Naive thymus-derived CD4-positive, alpha-beta T cell (primary cell): ENCODE results near the gene TIGD7. TPM values are rescaled to one million over a fixed set of nuclear protein-coding genes. Genes with fewer than 3 reads are reported as not detected.

ENCODE experiments used
- ATAC-seq: fragments of 150-1000 bp; cut with Tn5 transposase; 2 replicates; pipeline ENCODE4 v1.10.0; 2021; ENCODE audit warnings: mild to moderate bottlenecking, moderate library complexity
- CTCF ChIA-PET: fragments of 350-600 bp; sonication (Branson Sonifier 250); formaldehyde crosslinking; loops from one replicate; lab custom pipeline; 2021; ENCODE audit warnings: antibody characterized with exemption; lab: Charles Lee
- POLR2A ChIA-PET: fragments of 350-600 bp; sonication (Branson Sonifier 250); formaldehyde crosslinking; loops from one replicate; lab custom pipeline; 2021; ENCODE audit warnings: antibody characterized with exemption, inconsistent platforms; lab: Charles Lee
- DNase-seq, 9 donors: peaks; one replicate each; pipeline versions ENCODE4 v3.0.0 to v3.0.0-alpha.2; 2020 to 2022; ENCODE audit warnings: mixed read lengths in 1 of 9
- H3K27ac ChIP-seq: one replicate; pipeline ENCODE4 v1.7.0; 2013; ENCODE audit warnings: mild to moderate bottlenecking, low read depth, low read length, moderate library complexity
- H3K27me3 ChIP-seq, 2 donors: one replicate each; pipeline ENCODE4 v1.7.0; 2013; ENCODE audit warnings: low read length in 2 of 2, mild to moderate bottlenecking in 2 of 2, moderate library complexity in 2 of 2; ENCODE audit not compliant: control insufficient read depth in 2 of 2, insufficient read depth in 2 of 2
- H3K36me3 ChIP-seq, 3 experiments: 1 replicate in 2 of 3; 2 replicates in 1 of 3; pipeline ENCODE4 v1.7.0; 2013; ENCODE audit warnings: low read length in 3 of 3, mild to moderate bottlenecking in 3 of 3, moderate library complexity in 1 of 3; ENCODE audit not compliant: insufficient read depth in 3 of 3, control insufficient read depth in 2 of 3
- H3K4me1 ChIP-seq, 2 donors: one replicate each; pipeline ENCODE4 v1.7.0; 2013; ENCODE audit warnings: low read length in 2 of 2, mild to moderate bottlenecking in 2 of 2, moderate library complexity in 1 of 2; ENCODE audit not compliant: control insufficient read depth in 2 of 2, insufficient read depth in 2 of 2
- H3K4me3 ChIP-seq: 2 replicates; pipeline ENCODE4 v1.7.0; 2013; ENCODE audit warnings: mild to moderate bottlenecking, low read length
- H3K9me3 ChIP-seq, 3 experiments: 1 replicate in 2 of 3; 2 replicates in 1 of 3; pipeline ENCODE4 v1.7.0; 2013; ENCODE audit warnings: low read length in 3 of 3; ENCODE audit not compliant: control insufficient read depth in 2 of 3
- H3K27ac Mint-ChIP-seq, 9 donors: one replicate each; pipeline ENCODE4 v1.8.0; 2020 to 2022; ENCODE audit warnings: mixed read lengths in 9 of 9, mild to moderate bottlenecking in 8 of 9, moderate library complexity in 5 of 9, inconsistent platforms in 2 of 9
- H3K27me3 Mint-ChIP-seq, 5 donors: one replicate each; pipeline ENCODE4 v1.8.0; 2021 to 2022; ENCODE audit warnings: mixed read lengths in 5 of 5, mild to moderate bottlenecking in 1 of 5
- H3K36me3 Mint-ChIP-seq, 5 donors: one replicate each; pipeline ENCODE4 v1.8.0; 2020 to 2022; ENCODE audit warnings: mixed read lengths in 5 of 5, mild to moderate bottlenecking in 3 of 5, inconsistent platforms in 1 of 5
- H3K4me1 Mint-ChIP-seq, 7 donors: one replicate each; pipeline ENCODE4 v1.8.0; 2020 to 2022; ENCODE audit warnings: mixed read lengths in 7 of 7, mild to moderate bottlenecking in 3 of 7, inconsistent platforms in 1 of 7
- H3K4me3 Mint-ChIP-seq, 10 donors: one replicate each; pipeline ENCODE4 v1.8.0; 2020 to 2022; ENCODE audit warnings: mild to moderate bottlenecking in 10 of 10, mixed read lengths in 10 of 10, moderate library complexity in 6 of 10, inconsistent platforms in 2 of 10
- H3K9me3 Mint-ChIP-seq, 11 donors: one replicate each; pipeline ENCODE4 v1.8.0; 2020 to 2022; ENCODE audit warnings: mixed read lengths in 11 of 11, mild to moderate bottlenecking in 4 of 11, inconsistent platforms in 1 of 11, moderate library complexity in 1 of 11
- intact Hi-C, 2 donors: fragments of 100-400 bp; cut with micrococcal nuclease; formaldehyde crosslinking; loops; one replicate each; pipeline ENCODE4 v1.15.1; 2023
- polyA plus RNA-seq, 2 donors: library from polyadenylated mRNA; unstranded; fragments of 300-500 nt; fragmentation: Illumina TruSeq; gene quantifications; one replicate each; pipeline ENCODE4 v1.2.3, GENCODE V29; 2021
- total RNA-seq, 6 experiments: library from RNA in 5 of 6; stranded (reverse) in 5 of 6; gene quantifications; 1 replicate in 5 of 6; 2 replicates in 1 of 6; pipeline ENCODE4 v1.2.3 and lab custom pipeline; 2021 to 2026

The TIGD7 gene
- total and polyA plus RNA-seq, 7 experiments from 2014 or later, result 4.9 to 18.4 (median 5.6) TPM

DNA sequence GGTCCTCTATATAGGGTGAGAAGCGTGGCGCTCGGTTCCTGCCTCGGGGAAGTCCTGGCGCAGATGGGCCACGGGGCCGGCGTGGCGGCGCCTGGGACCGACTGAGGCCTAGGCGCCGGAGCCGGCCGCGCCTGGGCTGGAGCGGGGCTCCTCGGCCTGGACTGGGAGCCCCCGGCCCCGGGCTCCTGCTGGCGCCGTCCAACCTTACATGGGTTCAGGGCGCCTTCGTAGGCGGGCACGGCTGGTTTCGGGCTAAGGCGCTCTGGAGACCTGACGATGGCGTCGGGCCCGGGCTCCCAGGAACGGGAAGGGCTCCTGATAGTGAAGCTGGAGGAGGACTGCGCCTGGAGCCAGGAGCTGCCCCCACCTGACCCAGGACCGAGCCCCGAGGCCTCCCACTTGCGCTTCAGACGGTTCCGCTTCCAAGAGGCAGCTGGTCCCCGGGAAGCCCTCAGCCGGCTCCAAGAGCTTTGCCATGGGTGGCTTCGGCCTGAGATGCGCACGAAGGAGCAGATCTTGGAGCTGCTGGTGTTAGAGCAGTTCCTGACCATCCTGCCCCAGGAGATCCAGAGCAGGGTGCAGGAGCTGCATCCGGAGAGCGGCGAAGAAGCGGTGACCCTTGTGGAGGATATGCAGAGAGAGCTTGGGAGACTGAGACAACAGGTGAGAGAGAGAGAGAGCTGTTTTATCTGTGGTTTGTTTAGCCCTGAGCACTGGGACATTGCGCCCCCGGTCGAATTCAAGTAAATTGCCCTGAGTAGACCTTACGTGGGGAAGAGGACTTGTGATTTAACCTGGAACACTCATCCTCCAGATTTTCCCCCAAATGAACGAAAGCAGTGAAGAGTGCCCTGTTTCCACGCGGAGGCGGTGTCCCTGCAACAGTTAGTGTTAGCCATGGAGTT, 21.4 kb downstream of the TIGD7 start:
- H3K4me3 ChIP-seq, result peak overlapping the region; percentile 83
- peaks cover 0 to 52% (median 27%) of the 10 kb centered on the region in 11 donors for H3K9me3 Mint-ChIP-seq
- peak overlapping the region; percentile 96 to 99 (median 98) for H3K27ac Mint-ChIP-seq
- ChIA-PET CTCF (interaction anchor here (0.7 to 1.5 kb wide), 5 partner anchors 14 to 162 kb away, joined by 3 to 7 read pairs (median 3); partner anchors contain the start of genes TIGD7 and ZNF75A), POLR2A (interaction anchor here (0.6 to 6.2 kb wide), 34 partner anchors 9 to 226 kb away, joined by 3 to 86 read pairs (median 4); partner anchors contain the start of genes NAA60, TIGD7, ZNF174 and ZNF200)
- H3K9me3 ChIP-seq, result peaks cover 0 to 27% (median 5%) of the 10 kb centered on the region in 3 experiments
- peaks cover 0 to 3% (median 0%) of the 10 kb centered on the region in 5 donors for H3K27me3 Mint-ChIP-seq
- peak overlapping the region; percentile 92 for H3K27ac ChIP-seq
- intact Hi-C loops, result loop anchor here (1.0 to 10.0 kb wide), 16 partner anchors 19 to 749 kb away; partner anchors contain the start of genes NAA60 (in 2 of the 2), TIGD7 (in 2 of the 2), ZNF174 (in 2 of the 2) and ZNF200 (in 2 of the 2)
- peak overlapping the region; percentile 93 to 98 (median 96) for H3K4me3 Mint-ChIP-seq
- H3K36me3 ChIP-seq, result peaks cover 0 to 41% (median 11%) of the 10 kb centered on the region in 3 experiments
- H3K27me3 ChIP-seq, result no peaks in the 10 kb centered on the region
- peaks cover 21 to 48% (median 40%) of the 10 kb centered on the region in 7 donors for H3K4me1 Mint-ChIP-seq
- H3K36me3 Mint-ChIP-seq, result peaks cover 16 to 52% (median 50%) of the 10 kb centered on the region in 5 donors
- ATAC-seq (no peak), DNase-seq (no peak)
- H3K4me1 ChIP-seq, result peaks cover 18 to 26% of the 10 kb centered on the region in 2 donors

- Mint-ChIP-seq H3K9me3 (peaks cover 0 to 44% (median 22%) of the 10 kb centered on the region in 11 donors), H3K27ac (peak within 1 kb of the TSS; percentile 96 to 99 (median 98)), H3K36me3 (peaks cover 12 to 45% (median 41%) of the 10 kb centered on the region in 5 donors), H3K4me3 (peak within 1 kb of the TSS; percentile 93 to 98 (median 96)), H3K4me1 (peaks cover 21 to 48% (median 40%) of the 10 kb centered on the region in 7 donors), H3K27me3 (peaks cover 0 to 3% (median 0%) of the 10 kb centered on the region in 5 donors)
- Histone ChIP-seq H3K27ac (peak within 1 kb of the TSS; percentile 92), H3K9me3 (peaks cover 0 to 20% (median 0%) of the 10 kb centered on the region in 3 experiments), H3K36me3 (peaks cover 0 to 33% (median 11%) of the 10 kb centered on the region in 3 experiments), H3K27me3 (no peaks in the 10 kb centered on the region), H3K4me1 (peaks cover 18 to 26% of the 10 kb centered on the region in 2 donors), H3K4me3 (peak within 1 kb of the TSS; percentile 83)
- DNase-seq (peak; percentile 91 to 97 (median 95)), ATAC-seq (peak; percentile 94)
- ChIA-PET POLR2A (interaction anchor here (0.6 to 6.2 kb wide), 38 partner anchors 9 to 227 kb away, joined by 3 to 86 read pairs (median 4); partner anchors contain the start of genes NAA60, TIGD7, ZNF174 and ZNF200), CTCF (interaction anchor here (0.6 to 1.5 kb wide), 5 partner anchors 14 to 171 kb away, joined by 3 to 7 read pairs (median 4); partner anchors contain the start of genes TIGD7 and ZNF75A)
- intact Hi-C loops, result loop anchor here (1.0 to 10.0 kb wide), 16 partner anchors 19 to 748 kb away; partner anchors contain the start of genes NAA60 (in 2 of the 2), TIGD7 (in 2 of the 2), ZNF174 (in 2 of the 2) and ZNF200 (in 2 of the 2)
Measured at GRCh38 chr16:3282730-3283542, 22.3 kb downstream of the TIGD7 start, which contains the start of gene ZNF263. TSS of gene ZNF263 (plus strand) at chr16:3283491. CDS start at chr16:3283819, 328 bp downstream.

DNA sequence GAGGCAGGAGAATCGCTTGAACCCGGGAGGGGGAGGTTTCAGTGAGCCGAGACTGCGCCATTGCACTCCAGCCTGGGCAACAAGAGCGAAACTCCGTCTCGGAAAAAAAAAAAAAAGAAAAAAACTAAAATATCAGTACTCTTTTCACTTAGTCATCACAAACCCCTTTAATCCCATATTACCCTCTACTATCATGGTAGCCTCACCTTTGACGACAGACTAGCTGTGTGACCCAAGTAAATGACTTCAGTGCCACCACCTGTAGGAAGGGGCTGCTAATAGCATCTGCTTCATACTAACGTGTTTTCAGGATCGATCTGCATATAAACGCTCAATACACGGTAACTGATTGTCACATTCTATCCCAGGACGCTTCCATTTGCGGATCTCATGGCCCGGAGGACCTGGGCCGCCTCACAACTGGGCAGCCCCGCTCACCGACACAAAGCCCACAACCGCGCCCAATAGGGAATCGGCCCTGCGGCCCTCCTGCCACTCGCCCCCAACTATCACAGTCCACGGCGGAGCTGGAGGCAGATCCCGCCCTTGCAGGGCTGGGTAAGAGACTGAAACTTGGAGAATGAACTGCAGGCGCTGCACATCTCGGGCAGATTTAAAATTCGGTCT, 23.0 kb downstream of the TIGD7 start:
- H3K27me3 Mint-ChIP-seq, result peaks cover 0 to 9% (median 0%) of the 10 kb centered on the region in 5 donors
- ATAC-seq (peak; percentile 9), DNase-seq (no peak)
- Histone ChIP-seq H3K27me3 (no peaks in the 10 kb centered on the region), H3K36me3 (peaks cover 0 to 27% (median 11%) of the 10 kb centered on the region in 3 experiments), H3K4me1 (peaks cover 18 to 26% of the 10 kb centered on the region in 2 donors), H3K9me3 (peaks cover 0 to 16% (median 0%) of the 10 kb centered on the region in 3 experiments), H3K27ac (peak overlapping the region; percentile 92), H3K4me3 (peak overlapping the region; percentile 83)
- H3K27ac Mint-ChIP-seq, result peak overlapping the region; percentile 90 to 99 (median 97)
- peaks cover 12 to 38% (median 34%) of the 10 kb centered on the region in 5 donors for H3K36me3 Mint-ChIP-seq
- intact Hi-C loops, result loop anchor here (2.0 to 10.0 kb wide), 6 partner anchors 35 to 747 kb away; partner anchors contain the start of genes CEMP1 (in 1 of the 2), NAA60 (in 1 of the 2), PDPK1 (in 1 of the 2) and ZNF597 (in 1 of the 2)
- H3K9me3 Mint-ChIP-seq, result peaks cover 0 to 40% (median 20%) of the 10 kb centered on the region in 11 donors
- ChIA-PET CTCF (interaction anchor here (0.6 to 1.5 kb wide), 4 partner anchors 15 to 172 kb away, joined by 3 to 7 read pairs (median 4); no protein-coding TSS in a partner anchor), POLR2A (interaction anchor here (0.7 to 6.2 kb wide), 30 partner anchors 8 to 217 kb away, joined by 3 to 86 read pairs (median 4); partner anchors contain the start of genes NAA60, TIGD7, ZNF174 and ZNF200)
- H3K4me1 Mint-ChIP-seq, result peaks cover 21 to 44% (median 40%) of the 10 kb centered on the region in 7 donors
- H3K4me3 Mint-ChIP-seq, result peak overlapping the region; percentile 93 to 98 (median 96)

DNA sequence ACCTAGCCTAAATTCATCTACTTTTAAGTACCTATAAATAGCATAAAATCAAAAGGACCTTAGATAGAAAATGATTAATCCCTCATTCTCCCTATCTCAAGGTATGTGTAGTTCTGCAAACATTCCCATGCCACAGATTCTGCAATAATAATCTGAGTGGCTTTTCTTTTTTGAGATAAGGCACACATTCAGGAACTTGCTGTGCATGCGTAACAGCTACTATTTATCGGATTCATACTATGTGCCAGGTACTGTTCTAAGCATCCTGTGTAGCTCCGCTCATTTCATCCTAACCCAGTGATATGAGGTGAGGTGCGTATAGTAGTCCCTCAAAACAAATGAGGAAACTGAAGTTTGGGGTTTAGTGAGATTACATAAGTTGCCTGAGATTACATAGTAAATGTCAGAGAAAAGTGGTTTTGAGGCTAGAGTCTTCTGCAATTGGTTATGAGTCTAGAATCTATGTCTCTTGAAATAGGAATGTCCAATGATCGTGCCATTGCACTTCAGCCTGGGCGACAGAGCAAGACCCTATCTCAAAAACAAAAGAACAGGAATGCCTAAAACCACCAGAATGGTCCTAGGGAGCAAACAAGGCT, 23.9 kb downstream of the TIGD7 start:
- H3K4me1 Mint-ChIP-seq, result peaks cover 20 to 39% (median 36%) of the 10 kb centered on the region in 7 donors
- Histone ChIP-seq H3K4me3 (no peak overlapping the region), H3K36me3 (peaks cover 0 to 18% (median 8%) of the 10 kb centered on the region in 3 experiments), H3K27ac (no peak overlapping the region), H3K9me3 (peaks cover 0 to 11% (median 0%) of the 10 kb centered on the region in 3 experiments), H3K4me1 (peaks cover 18 to 26% of the 10 kb centered on the region in 2 donors), H3K27me3 (no peaks in the 10 kb centered on the region)
- no peak for DNase-seq
- H3K9me3 Mint-ChIP-seq, result peaks cover 0 to 40% (median 12%) of the 10 kb centered on the region in 11 donors
- H3K4me3 Mint-ChIP-seq, result peak overlapping the region; percentile 12 to 96 (median 36)
- H3K27ac Mint-ChIP-seq, result peak overlapping the region in 2 of 9 donors; percentile 5 to 15
- peaks cover 0 to 14% (median 0%) of the 10 kb centered on the region in 5 donors for H3K27me3 Mint-ChIP-seq
- peaks cover 7 to 30% (median 26%) of the 10 kb centered on the region in 5 donors for H3K36me3 Mint-ChIP-seq
- no peak for ATAC-seq
- CTCF ChIA-PET, result no interaction called here
- intact Hi-C loops, result loop anchor here (5.0 to 10.0 kb wide), 4 partner anchors 36 to 747 kb away; partner anchors contain the start of genes CEMP1 (in 1 of the 2), NAA60 (in 1 of the 2), PDPK1 (in 1 of the 2) and ZNF597 (in 1 of the 2)
- POLR2A ChIA-PET, result interaction anchor here (0.5 to 6.2 kb wide), 5 partner anchors 12 to 121 kb away, joined by 3 to 86 read pairs (median 7); partner anchors contain the start of genes ZNF174 and ZSCAN32

- Histone ChIP-seq H3K4me1 (peaks cover 0 to 1% of the 10 kb centered on the region in 2 donors), H3K36me3 (no peaks in the 10 kb centered on the region), H3K4me3 (no peak overlapping the region), H3K27ac (no peak overlapping the region), H3K9me3 (peaks cover 0 to 26% (median 0%) of the 10 kb centered on the region in 3 experiments), H3K27me3 (no peaks in the 10 kb centered on the region)
- Mint-ChIP-seq H3K4me3 (no peak overlapping the region), H3K36me3 (peaks cover 0 to 12% (median 0%) of the 10 kb centered on the region in 5 donors), H3K4me1 (peaks cover 0 to 7% (median 0%) of the 10 kb centered on the region in 7 donors), H3K9me3 (peaks cover 0 to 50% (median 15%) of the 10 kb centered on the region in 11 donors), H3K27me3 (peaks cover 0 to 12% (median 0%) of the 10 kb centered on the region in 5 donors), H3K27ac (no peak overlapping the region)
- CTCF ChIA-PET, result no interaction called here
- ATAC-seq (no peak), DNase-seq (no peak)
- POLR2A ChIA-PET, result interaction anchor here (0.5 to 4.9 kb wide), 8 partner anchors 10 to 233 kb away, joined by 3 to 43 read pairs (median 3); no protein-coding TSS in a partner anchor
- intact Hi-C loops, result no loop called here
Measured at GRCh38 chr16:3276679-3277078, 28.6 kb downstream of the TIGD7 start.
